HG03175 (cell line): ENCODE results near the gene SLC25A47.
A peak's percentile ranks its signal among the peaks of the same experiment; 100 is the strongest.
"Not testable (repeated sequence)": the region's sequence is repeated elsewhere in the genome, so short reads cannot be mapped to it uniquely, and the experiment has no call there.

ENCODE experiments used
- ATAC-seq: cut with Tn5 transposase; IDR thresholded peaks from one replicate; pipeline ENCODE4 v1.9.1; 2021; ENCODE audit warnings: mild to moderate bottlenecking, moderate library complexity; ENCODE audit not compliant: unreplicated experiment

The SLC25A47 gene

DNA sequence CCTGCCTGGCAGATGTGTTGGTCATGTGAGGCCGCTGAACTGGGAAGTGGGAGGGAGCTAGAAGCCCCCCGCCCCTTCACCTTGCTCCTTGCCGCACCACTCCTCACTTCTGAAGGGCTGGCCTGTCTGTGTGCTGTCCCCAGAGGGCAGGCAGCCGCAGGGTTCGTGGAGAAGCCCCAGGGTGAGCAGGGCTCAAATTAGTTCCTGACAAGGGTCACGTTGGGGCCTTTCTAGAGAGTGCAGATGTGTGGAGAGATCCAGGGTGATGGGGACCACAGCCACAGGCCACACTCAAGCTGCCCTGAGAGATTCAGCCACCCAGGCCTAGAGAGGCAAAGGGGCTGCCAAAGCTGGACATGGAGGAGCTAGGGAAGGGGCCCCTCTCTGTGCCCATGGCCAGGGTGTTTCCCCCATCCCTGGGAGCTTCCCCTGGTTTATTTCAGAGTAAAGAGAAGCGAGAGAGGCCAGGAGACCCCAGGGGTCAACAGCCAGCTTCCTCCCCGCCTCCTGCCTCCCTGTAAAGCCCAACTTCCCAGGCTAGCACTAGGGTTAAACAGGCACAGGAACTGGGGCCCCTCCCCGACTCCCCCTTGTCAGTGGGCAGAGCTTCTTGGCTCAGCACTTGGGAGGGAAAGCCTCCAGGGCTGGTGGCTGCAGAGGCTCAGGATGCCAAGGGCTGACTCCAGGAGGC is 33.1 kb upstream of the SLC25A47 start:
- ATAC-seq, result no peak

DNA sequence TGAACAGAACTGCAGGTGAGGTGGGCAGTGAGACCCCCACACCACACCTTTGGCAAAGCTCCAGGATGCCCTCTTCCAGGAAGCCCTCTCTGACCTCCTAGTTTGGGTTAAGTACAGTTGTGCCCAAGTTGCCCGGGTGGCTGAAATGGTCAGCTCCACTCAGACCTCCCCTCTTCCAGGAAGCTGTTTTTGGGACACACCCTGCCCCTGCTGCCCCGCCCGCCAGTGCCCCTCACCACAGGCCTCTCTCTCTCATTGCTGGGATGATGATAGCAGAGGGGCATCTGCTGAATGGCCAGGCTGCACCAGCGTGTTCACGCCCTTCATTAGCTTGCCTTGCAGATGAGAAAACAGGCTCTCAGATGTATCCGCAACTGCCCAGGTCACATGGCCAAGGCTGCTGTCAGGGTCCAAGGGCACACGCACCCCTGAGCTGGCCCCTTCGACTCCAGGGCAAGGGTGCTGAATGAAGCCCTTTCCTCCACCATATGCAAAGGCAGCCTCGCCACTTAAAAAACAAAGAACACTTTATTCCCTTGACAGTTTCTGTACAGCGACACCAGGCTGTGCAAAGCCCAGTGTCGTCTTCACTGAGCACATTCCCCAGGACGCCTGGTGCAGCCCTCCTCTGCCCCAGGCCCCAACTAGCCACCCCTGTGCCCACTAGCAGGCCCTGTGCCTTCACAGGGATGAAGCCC is 32.4 kb upstream of the SLC25A47 start:
- ATAC-seq, result no peak

DNA sequence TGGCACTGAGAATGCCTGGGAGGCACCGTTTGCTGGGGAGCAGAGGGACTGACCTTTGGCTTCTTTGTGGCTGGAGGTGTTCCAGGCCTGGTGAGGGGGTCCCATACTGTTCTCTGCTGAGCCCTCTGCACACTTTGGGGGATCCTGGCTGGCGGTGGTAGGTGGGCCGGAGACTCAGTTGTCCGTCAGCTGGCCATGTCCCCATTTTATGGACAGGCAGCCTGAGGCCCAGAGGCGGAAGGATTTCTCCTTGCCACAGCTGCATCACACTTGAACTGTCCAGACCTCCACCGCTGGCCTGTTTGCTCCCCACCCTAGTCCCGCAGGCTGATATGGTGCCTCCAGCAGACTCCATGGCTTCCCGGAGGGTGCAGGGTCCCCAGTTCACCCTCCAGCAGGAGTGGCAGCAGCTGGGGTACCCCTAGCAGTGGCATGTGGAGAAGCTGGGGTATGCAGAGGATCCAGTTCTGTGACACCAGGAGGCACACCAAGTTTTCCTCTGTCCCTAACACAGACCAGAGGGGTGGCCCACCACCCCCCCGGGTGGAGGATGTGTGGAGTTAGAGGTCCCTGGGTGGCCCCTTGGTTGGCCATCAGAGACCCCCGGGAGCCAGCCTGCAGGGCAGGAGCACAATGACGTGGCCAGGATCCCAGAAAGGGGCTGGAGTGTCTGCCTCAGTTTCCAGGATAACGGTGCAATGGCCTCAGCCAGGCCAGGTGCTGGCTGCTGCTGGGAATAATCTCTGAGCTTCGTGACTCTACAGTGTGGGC is 31.6 kb upstream of the SLC25A47 start:
- no peak for ATAC-seq

GRCh38 chr14:100292301-100292775 is 30.8 kb upstream of the SLC25A47 start:
- no peak for ATAC-seq

- ATAC-seq, result no peak
Measured at GRCh38 chr14:100292776-100293461, 30.2 kb upstream of the SLC25A47 start.

GRCh38 chr14:100293497-100294212 is 29.5 kb upstream of the SLC25A47 start:
- ATAC-seq, result no peak

- peak; percentile 39 for ATAC-seq
Measured at GRCh38 chr14:100294213-100294962, 28.8 kb upstream of the SLC25A47 start.

GRCh38 chr14:100294963-100295330 is 28.2 kb upstream of the SLC25A47 start:
- no peak for ATAC-seq

DNA sequence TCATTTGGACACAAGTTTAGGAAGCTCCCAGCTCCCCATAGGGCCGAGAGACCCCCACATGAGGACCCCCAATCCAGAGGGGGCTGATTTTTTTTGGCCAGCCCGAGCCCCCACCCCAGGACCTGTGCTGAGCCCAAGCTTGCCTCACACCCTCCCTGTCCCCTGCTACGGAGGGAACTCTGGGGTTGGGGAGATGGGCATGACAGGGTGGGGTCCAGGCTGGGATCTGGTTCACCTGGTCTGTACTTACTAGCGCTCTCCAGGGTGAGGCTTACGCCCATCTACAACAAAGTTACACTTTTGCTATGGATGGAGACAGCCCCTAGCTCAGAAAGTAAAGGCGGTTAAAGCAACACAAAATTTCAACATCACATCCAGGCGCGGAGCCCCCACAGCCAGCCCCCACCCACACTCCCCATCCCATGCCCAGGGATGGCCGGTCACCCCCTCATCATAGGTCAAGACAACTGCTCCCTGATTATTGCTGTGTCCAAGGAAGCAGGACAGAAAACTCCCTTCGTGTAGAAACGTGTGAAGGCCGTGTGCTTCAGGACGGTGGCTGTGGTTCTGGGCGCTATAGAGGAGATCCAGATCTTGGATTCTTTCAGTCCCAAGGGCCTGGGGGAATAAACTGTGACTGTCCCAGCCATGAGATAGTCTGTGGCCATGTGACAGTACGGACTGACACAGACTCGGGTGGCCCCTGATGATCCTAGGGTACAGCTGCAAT is 27.6 kb upstream of the SLC25A47 start:
- ATAC-seq, result no peak

DNA sequence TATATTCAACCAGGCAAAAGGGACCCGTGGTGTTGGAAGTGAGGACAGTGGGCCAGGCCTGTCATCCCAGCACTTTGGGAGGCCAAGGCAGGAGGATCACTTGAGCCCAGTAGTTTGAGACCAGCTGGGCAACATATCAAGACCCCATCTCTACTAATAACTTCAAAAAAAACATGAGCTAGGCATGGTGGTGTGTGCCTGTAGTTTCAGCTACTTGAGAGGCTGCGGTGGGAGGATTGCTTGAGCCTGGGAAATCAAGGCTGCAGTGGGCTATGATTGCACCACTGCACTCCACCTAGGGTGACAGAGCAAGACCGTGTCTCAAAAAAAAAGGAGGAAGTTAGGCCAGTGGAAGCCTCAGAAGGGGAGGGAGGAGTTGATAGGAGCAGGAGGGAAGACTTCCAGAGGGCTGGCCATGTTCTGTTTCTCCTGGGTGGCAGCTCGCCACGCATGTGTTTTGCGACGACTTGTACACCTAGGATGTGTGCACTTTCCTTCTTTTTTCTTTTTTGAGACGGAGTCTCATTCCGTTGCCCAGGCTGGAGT is 27.0 kb upstream of the SLC25A47 start:
- no peak for ATAC-seq

GRCh38 chr14:100296729-100297128 is 26.4 kb upstream of the SLC25A47 start:
- ATAC-seq, result not testable (repeated sequence)

DNA sequence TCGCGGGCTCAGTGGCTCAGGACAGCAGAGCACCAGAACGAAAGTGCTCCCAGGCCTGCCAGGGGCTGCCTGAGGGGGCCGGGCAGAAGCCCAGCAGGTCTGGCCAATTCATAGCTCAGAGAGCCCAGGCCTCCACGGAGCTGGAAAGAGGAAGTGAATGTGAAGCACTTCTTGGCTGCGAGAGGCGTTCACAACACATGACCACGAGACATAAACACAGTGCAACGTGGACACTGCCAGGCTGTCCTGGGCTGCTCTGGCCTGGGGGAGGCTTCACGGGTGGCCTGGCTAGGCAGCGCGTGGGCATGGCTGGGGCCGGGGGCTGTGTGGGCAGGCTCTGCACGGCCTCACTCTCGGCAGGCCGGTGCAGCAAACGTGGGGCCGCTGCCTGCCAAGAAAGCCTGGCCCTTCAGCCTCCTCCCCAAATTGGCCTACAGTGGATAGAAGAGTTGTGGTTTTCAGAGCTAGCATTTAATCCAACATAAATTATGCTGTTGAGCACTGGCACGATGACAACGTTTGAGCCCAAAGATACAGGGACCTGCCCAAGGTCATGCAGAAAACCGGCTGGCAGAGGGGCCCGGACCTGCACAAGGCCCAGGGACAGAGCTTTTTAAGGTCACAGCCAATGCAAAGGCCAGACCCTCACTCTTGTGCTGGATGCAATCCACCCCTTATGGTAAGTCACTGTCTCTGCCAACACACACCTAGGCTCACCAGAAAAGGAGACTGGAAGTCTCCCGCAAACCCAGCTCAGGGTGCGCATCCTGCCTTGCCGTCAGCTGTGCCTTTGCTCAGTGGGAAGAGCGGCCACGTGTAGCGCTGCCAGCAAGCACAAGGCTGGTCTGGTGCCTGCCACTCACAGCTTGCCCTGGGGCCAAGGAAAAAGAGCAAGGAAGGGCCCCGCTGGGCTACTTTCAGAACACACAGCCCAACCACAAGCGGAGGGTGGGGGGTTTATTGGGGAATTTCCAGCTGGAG is 25.5 kb upstream of the SLC25A47 start:
- peak; percentile 89 for ATAC-seq

GRCh38 chr14:100298551-100299237 is 24.4 kb upstream of the SLC25A47 start:
- ATAC-seq, result no peak

DNA sequence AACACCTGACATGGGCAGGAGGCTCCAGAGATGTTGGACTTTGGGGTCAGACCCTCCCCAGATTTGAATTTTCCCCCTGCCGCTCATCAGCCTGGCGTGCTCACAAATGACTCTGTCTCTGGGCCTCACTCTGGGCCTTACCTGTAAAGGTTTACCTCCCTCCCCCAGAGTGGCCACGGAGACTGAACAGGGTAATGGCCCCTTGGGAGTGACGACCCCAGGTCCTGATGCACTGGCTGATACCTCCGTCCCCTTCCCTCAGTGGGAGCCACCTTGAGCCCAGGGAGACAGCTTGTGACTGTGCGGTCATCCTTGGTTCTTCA is 23.9 kb upstream of the SLC25A47 start:
- ATAC-seq, result no peak

GRCh38 chr14:100302616-100303015 is 20.5 kb upstream of the SLC25A47 start:
- ATAC-seq, result no peak

DNA sequence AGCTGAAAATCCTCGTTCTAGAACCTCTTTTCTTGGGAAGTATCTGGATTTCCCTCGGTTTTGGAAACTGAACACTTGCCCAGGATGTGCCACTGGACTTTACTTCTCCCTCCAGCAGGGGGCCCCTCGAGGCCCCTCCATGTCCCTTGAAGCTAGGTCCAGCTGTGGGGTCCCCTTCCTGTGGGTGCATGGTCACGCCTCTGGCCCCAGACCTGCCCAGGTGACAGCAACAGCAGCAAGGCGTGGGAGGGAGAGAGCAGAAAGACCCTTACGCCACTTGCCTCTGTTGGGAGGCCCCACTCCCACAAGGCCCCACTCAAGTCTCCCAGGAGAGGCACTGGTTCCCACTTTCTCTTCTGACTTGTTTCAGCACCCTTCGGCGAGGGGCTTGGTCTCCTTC is 20.0 kb upstream of the SLC25A47 start:
- no peak for ATAC-seq

DNA sequence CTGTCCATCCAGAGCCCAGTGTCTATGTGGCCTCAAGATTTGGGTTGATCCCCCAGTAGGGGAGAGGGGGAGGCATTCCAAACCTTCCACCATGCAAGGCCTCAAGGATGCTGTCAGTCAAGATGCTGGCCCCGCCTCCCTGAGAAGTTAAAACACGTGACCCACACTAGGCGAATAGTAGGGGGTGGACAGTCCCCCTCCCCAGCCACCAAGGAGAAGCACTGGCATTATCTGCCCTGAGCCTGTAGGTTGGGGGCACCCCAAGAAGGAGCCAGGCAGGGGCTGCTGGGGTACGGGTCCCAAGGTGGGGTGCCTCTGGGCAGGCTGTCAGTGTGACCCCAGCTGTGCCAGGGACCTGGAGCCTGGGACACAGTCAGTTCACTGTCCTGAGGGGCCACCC is 19.2 kb upstream of the SLC25A47 start:
- ATAC-seq, result no peak
